T-cell (primary cell): Measurements from ENCODE around the gene PNPLA7. TPM values are rescaled to one million over a fixed set of nuclear protein-coding genes. Genes with fewer than 3 reads are reported as not detected.

ENCODE experiments used
- ATAC-seq, 4 experiments: fragments of 200-7000 bp in 3 of 4; fragments of 150-1000 bp in 1 of 4; cut with Tn5 transposase; replicated peaks in 1 of 4; 1 replicate in 3 of 4; 2 replicates in 1 of 4; pipeline ENCODE4 v1.10.0; 2021; ENCODE audit warnings: moderate library complexity in 3 of 4, mild to moderate bottlenecking in 2 of 4, moderate number of reproducible peaks in 1 of 4
- CTCF ChIA-PET, 2 donors: fragments of 300-600 bp; sonication (Branson Sonifier 250); formaldehyde crosslinking; loops; one replicate each; lab custom pipeline; 2022; ENCODE audit warnings: antibody characterized with exemption in 2 of 2; lab: Charles Lee
- POLR2A ChIA-PET, 2 donors: fragments of 300-600 bp; sonication (Branson Sonifier 250); formaldehyde crosslinking; loops; one replicate each; lab custom pipeline; 2022; ENCODE audit warnings: antibody characterized with exemption in 2 of 2; lab: Charles Lee
- DNase-seq, 35 experiments: peaks; one replicate each; pipeline versions ENCODE4 v3.0.0 to v3.0.0-alpha.2; 2013 to 2023
- H3K27ac ChIP-seq: one replicate; pipeline ENCODE4 v1.5.1; 2013; ENCODE audit warnings: low read length
- H3K27me3 ChIP-seq, 2 experiments: replicated peaks in 1 of 2; 1 replicate in 1 of 2; 2 replicates in 1 of 2; pipeline versions ENCODE4 v1.6.1 to v1.7.0; 2013; ENCODE audit warnings: low read length in 1 of 2, mixed read lengths in 1 of 2; ENCODE audit not compliant: control insufficient read depth in 2 of 2, insufficient read depth in 2 of 2; ENCODE audit errors: extremely low read depth in 1 of 2
- H3K36me3 ChIP-seq, 2 donors: 1 replicate in 1 of 2; 2 replicates in 1 of 2; pipeline versions ENCODE4 v1.6.1 to v1.7.0; 2013; ENCODE audit warnings: low read length in 1 of 2; ENCODE audit not compliant: control insufficient read depth in 2 of 2, insufficient read depth in 1 of 2; ENCODE audit errors: extremely low read depth in 1 of 2
- H3K4me1 ChIP-seq, 2 experiments: 1 replicate in 1 of 2; 2 replicates in 1 of 2; pipeline versions ENCODE4 v1.6.1 to v1.7.0; 2013; ENCODE audit warnings: low read length in 2 of 2, mixed read lengths in 1 of 2; ENCODE audit not compliant: insufficient read depth in 2 of 2, control insufficient read depth in 1 of 2; ENCODE audit errors: extremely low read depth in 1 of 2
- H3K4me3 ChIP-seq, 2 donors: 1 replicate in 1 of 2; 2 replicates in 1 of 2; pipeline versions ENCODE4 v1.5.1 to v1.7.0; 2013; ENCODE audit warnings: mild to moderate bottlenecking in 2 of 2, low read length in 1 of 2, moderate library complexity in 1 of 2; ENCODE audit not compliant: control insufficient read depth in 1 of 2; ENCODE audit errors: extremely low read depth in 1 of 2
- H3K9me3 ChIP-seq: 2 replicates; pipeline ENCODE4 v1.7.0; 2013
- H3K27ac Mint-ChIP-seq, 2 donors: one replicate each; pipeline ENCODE4 v1.8.0; 2020 to 2021; ENCODE audit warnings: mild to moderate bottlenecking in 2 of 2, mixed read lengths in 2 of 2
- H3K27me3 Mint-ChIP-seq, 2 donors: one replicate each; pipeline ENCODE4 v1.8.0; 2021 to 2022; ENCODE audit warnings: mixed read lengths in 2 of 2
- H3K36me3 Mint-ChIP-seq: one replicate; pipeline ENCODE4 v1.8.0; 2021; ENCODE audit warnings: mixed read lengths
- H3K4me1 Mint-ChIP-seq, 3 donors: one replicate each; pipeline ENCODE4 v1.8.0; 2020 to 2022; ENCODE audit warnings: mixed read lengths in 3 of 3, mild to moderate bottlenecking in 1 of 3
- H3K4me3 Mint-ChIP-seq, 3 donors: one replicate each; pipeline ENCODE4 v1.8.0; 2020 to 2022; ENCODE audit warnings: mild to moderate bottlenecking in 3 of 3, mixed read lengths in 3 of 3, moderate library complexity in 3 of 3
- H3K9me3 Mint-ChIP-seq, 3 donors: one replicate each; pipeline ENCODE4 v1.8.0; 2020 to 2022; ENCODE audit warnings: mixed read lengths in 3 of 3
- WGBS: methylation state at CpG from one replicate; pipeline ENCODE4 v1.1.5; 2013; ENCODE audit warnings: missing lambda C conversion rate; ENCODE audit not compliant: insufficient coverage; 5-methylcytosine and 5-hydroxymethylcytosine counted together
- total RNA-seq, 35 experiments: library from RNA in 6 of 35; stranded (reverse) in 6 of 35; fragments of 120-200 nt in 1 of 35; gene quantifications; one replicate each; pipeline versions ENCODE4 v1.2.1 to v1.2.4 and lab custom pipeline; 2013 to 2026

The PNPLA7 gene
- total RNA-seq, 5 donors from 2014 or later (not counting 1 experiment from before 2014, with no cell fraction given), result 11.7 to 20.0 (median 15.6) TPM

DNA sequence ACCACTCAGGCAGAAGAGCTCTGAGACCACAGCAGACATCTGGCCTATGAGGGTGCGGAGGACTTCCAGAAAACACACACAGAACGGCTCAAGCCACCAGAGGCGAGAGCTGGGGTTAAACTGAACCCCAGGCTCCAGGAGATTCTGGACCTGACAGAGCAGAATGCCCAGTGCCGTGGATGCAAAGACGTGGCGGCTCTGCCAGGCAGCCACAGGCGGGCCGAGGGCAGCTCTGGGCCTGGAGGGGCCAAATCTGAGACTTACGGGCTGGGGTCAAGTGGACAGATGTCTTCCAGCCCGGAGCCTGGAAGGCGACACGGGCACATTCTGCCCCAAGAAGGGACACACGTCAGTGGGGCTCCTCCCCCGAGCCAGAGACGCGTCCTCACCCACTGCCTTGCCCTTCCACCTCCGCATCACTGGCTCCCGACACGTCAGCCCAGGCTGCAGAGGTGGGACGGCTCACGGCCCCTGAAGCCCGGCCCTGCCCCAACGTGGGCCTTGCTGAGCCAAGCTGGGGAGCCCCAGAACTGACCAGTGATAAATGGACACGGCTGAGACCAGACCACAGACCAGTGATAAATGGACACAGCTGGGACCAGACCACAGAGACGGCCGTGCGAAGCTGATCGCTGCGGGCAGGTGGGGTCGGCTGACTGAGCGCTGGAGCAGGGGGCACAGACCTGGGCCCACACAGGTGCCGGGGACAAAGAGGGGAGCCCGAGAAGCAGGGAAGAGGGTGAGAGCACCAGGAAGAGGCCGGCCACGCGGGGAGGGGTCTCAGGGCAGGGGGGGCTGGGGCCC is 50.1 kb downstream of the PNPLA7 start:
- Histone ChIP-seq H3K4me3 (no peak overlapping the region), H3K27me3 (no peaks in the 10 kb centered on the region), H3K4me1 (no peaks in the 10 kb centered on the region), H3K36me3 (no peaks in the 10 kb centered on the region), H3K27ac (no peak overlapping the region), H3K9me3 (no peaks in the 10 kb centered on the region)
- ATAC-seq, result no peak
- Mint-ChIP-seq H3K27ac (no peak overlapping the region), H3K4me1 (peaks cover 0 to 24% (median 1%) of the 10 kb centered on the region in 3 donors), H3K27me3 (no peaks in the 10 kb centered on the region), H3K4me3 (no peak overlapping the region), H3K36me3 (peaks cover 3% of the 10 kb centered on the region), H3K9me3 (no peaks in the 10 kb centered on the region)
- 96% methylated on average over 28 of the region's 36 CpGs for WGBS
- no peak for DNase-seq
- ChIA-PET CTCF (no interaction called here), POLR2A (no interaction called here)

DNA sequence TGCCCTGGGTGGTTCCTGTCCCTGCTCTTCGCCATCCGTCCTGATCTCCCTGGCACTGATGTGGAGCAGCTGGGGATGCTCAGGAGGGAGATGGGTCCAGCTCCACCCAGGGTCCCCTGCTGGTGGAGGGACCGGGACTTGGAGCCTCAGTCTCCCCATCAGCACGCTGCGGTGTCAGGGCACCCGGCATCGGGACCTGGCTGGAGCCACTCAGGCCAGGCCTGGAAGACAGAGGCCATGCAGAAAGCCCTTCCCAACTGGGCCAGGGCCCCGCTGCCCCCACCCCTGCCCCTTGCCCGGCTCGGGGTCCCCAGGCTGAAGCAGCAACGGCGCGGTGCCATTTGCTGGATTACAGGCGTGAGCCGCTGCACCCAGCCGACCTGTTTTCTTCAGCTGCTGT is 50.8 kb downstream of the PNPLA7 start:
- ChIA-PET CTCF (no interaction called here), POLR2A (no interaction called here)
- Mint-ChIP-seq H3K27me3 (no peaks in the 10 kb centered on the region), H3K36me3 (peaks cover 3% of the 10 kb centered on the region), H3K9me3 (no peaks in the 10 kb centered on the region), H3K4me3 (no peak overlapping the region), H3K4me1 (peaks cover 0 to 24% (median 1%) of the 10 kb centered on the region in 3 donors), H3K27ac (no peak overlapping the region)
- WGBS, result 93% methylated on average over 16 of the region's 16 CpGs
- no peaks in the 10 kb centered on the region for H3K27me3 ChIP-seq
- DNase-seq, result no peak
- no peaks in the 10 kb centered on the region for H3K9me3 ChIP-seq
- H3K27ac ChIP-seq, result no peak overlapping the region
- ATAC-seq, result no peak
- no peak overlapping the region for H3K4me3 ChIP-seq
- H3K4me1 ChIP-seq, result no peaks in the 10 kb centered on the region
- H3K36me3 ChIP-seq, result no peaks in the 10 kb centered on the region

GRCh38 chr9:137498720-137499150 is 51.5 kb downstream of the PNPLA7 start:
- ATAC-seq (no peak), DNase-seq (no peak)
- no peak overlapping the region for H3K27ac Mint-ChIP-seq
- Histone ChIP-seq H3K27me3 (no peaks in the 10 kb centered on the region), H3K4me3 (no peak overlapping the region), H3K9me3 (no peaks in the 10 kb centered on the region), H3K27ac (no peak overlapping the region), H3K36me3 (no peaks in the 10 kb centered on the region), H3K4me1 (peaks cover 0 to under 1% of the 10 kb centered on the region in 2 experiments)
- CTCF ChIA-PET, result no interaction called here
- H3K36me3 Mint-ChIP-seq, result peaks cover 3% of the 10 kb centered on the region
- no peaks in the 10 kb centered on the region for H3K9me3 Mint-ChIP-seq
- H3K4me1 Mint-ChIP-seq, result peaks cover 5 to 19% (median 5%) of the 10 kb centered on the region in 3 donors
- WGBS, result 93% methylated on average over 10 of the region's 16 CpGs
- POLR2A ChIA-PET, result interaction anchor here in 1 of 2 donors (0.6 kb wide), 1 partner anchor 1054 kb away, joined by 3 read pairs; no protein-coding TSS in a partner anchor
- no peak overlapping the region for H3K4me3 Mint-ChIP-seq
- H3K27me3 Mint-ChIP-seq, result no peaks in the 10 kb centered on the region

DNA sequence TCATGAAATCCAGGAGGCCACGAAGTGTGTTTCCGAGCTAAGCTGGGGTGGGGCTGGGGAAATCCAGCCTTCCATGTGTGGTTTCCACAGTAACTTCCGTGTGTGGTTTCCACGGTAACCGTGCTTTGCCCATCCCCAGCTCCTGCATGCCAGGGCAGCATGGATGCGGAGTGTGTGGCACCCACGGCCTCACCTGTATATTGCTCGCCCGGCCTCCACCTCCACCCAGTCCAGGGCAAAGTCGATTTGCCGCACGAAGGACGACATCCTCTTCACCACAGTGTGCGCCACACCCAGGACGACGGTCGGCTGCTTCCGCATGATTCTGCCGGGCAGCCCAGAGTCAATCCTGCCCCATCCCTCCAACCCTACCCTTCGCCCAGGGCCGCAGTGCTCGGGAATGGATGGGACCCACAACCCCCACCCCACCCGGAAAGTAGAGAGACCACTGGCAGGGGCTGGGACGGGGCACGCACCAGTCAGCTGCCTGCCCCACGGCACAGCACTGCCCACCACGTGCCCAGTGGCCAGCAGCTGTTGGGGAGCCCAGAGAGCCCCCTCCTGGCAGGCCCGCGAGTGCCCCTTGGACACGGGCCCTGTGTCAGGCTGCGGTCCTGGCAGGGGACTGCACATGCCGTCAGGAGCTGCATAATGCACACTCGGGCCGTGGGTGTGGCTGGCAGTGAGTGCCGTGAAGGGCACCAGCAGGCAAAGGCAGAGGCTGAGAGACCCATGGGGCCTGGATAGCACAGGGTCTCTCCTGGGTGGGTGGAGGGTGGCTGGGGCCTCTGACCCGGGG is 52.1 kb downstream of the PNPLA7 start:
- CTCF ChIA-PET, result no interaction called here

GRCh38 chr9:137496601-137497375 is 53.4 kb downstream of the PNPLA7 start:
- Histone ChIP-seq H3K9me3 (no peaks in the 10 kb centered on the region), H3K4me3 (no peak overlapping the region), H3K4me1 (peaks cover 0 to 5% of the 10 kb centered on the region in 2 experiments), H3K27ac (no peak overlapping the region), H3K36me3 (no peaks in the 10 kb centered on the region), H3K27me3 (no peaks in the 10 kb centered on the region)
- H3K4me1 Mint-ChIP-seq, result peaks cover 3 to 7% (median 5%) of the 10 kb centered on the region in 3 donors
- peaks cover 2% of the 10 kb centered on the region for H3K36me3 Mint-ChIP-seq
- CTCF ChIA-PET, result no interaction called here
- no peaks in the 10 kb centered on the region for H3K9me3 Mint-ChIP-seq
- WGBS, result 92% methylated on average over 11 of the region's 27 CpGs
- DNase-seq, result no peak
- no peak overlapping the region for H3K4me3 Mint-ChIP-seq
- H3K27me3 Mint-ChIP-seq, result no peaks in the 10 kb centered on the region
- H3K27ac Mint-ChIP-seq, result no peak overlapping the region
- no peak for ATAC-seq
- POLR2A ChIA-PET, result interaction anchor here in 1 of 2 donors (0.6 kb wide), 1 partner anchor 24 kb away, joined by 3 read pairs; no protein-coding TSS in a partner anchor

More for the DNA sequence above, 52.1 kb downstream of the PNPLA7 start:
- WGBS, result 93% methylated on average over 36 of the region's 36 CpGs
- H3K4me1 Mint-ChIP-seq, result peaks cover 5 to 16% (median 5%) of the 10 kb centered on the region in 3 donors
- Histone ChIP-seq H3K4me3 (no peak overlapping the region), H3K4me1 (peaks cover 0 to 5% of the 10 kb centered on the region in 2 experiments), H3K36me3 (no peaks in the 10 kb centered on the region), H3K9me3 (no peaks in the 10 kb centered on the region), H3K27ac (no peak overlapping the region), H3K27me3 (no peaks in the 10 kb centered on the region)
- DNase-seq, result no peak
- no peak overlapping the region for H3K27ac Mint-ChIP-seq
- H3K36me3 Mint-ChIP-seq, result peaks cover 3% of the 10 kb centered on the region
- H3K4me3 Mint-ChIP-seq, result no peak overlapping the region
- ATAC-seq, result no peak
- H3K9me3 Mint-ChIP-seq, result no peaks in the 10 kb centered on the region
- POLR2A ChIA-PET, result interaction anchor here in 1 of 2 donors (0.6 kb wide), 1 partner anchor 1054 kb away, joined by 3 read pairs; no protein-coding TSS in a partner anchor
- no peaks in the 10 kb centered on the region for H3K27me3 Mint-ChIP-seq
